GM10266 (cell line): ENCODE data around the gene PDZD7.

Source experiments
- DNase-seq: peaks from one replicate; pipeline ENCODE4 v3.0.0; 2012; ENCODE audit errors: extremely low spot score
- TF ChIP-seq, protein P1 (sequence below): IDR thresholded peaks from 2 replicates; pipeline ENCODE4 v1.5.1; 2012; ENCODE audit warnings: mild to moderate bottlenecking, low read depth; ENCODE audit not compliant: control insufficient read depth, insufficient read depth; ENCODE audit errors: missing control alignments

Gene PDZD7

DNA sequence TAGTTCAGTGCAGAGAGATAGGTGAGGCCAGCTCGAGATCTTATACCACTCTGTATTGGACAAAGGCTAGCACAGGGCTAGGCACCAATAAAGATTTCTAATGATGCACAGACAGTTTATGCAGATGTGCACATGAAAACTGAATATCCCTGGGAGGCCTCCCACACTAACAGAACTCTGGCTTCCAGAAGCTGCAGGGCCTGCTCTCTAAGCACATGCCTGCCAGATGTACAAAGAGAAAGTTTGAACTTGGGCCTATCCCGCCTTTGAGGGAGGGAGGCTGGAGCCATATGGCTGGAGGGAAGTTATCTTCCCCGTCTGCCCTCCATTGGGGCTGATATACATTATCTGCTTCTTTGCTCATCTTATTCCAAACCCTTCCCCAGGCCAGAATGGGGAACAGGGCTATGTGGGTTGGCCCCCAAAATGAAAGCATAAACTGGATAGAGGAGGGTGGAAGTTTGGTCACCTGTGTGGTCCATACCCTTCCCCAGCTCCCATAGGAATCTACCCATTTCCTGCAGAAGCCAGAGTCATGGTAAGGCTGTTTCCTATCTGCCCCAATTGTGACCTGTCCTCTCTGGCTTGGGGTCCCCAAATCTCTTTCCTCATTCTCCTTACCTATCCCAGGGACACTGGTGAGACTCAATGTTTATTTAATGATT lies 34.7 kb upstream of the PDZD7 start:
- DNase-seq, result no peak
- TF ChIP-seq, protein P1, sequence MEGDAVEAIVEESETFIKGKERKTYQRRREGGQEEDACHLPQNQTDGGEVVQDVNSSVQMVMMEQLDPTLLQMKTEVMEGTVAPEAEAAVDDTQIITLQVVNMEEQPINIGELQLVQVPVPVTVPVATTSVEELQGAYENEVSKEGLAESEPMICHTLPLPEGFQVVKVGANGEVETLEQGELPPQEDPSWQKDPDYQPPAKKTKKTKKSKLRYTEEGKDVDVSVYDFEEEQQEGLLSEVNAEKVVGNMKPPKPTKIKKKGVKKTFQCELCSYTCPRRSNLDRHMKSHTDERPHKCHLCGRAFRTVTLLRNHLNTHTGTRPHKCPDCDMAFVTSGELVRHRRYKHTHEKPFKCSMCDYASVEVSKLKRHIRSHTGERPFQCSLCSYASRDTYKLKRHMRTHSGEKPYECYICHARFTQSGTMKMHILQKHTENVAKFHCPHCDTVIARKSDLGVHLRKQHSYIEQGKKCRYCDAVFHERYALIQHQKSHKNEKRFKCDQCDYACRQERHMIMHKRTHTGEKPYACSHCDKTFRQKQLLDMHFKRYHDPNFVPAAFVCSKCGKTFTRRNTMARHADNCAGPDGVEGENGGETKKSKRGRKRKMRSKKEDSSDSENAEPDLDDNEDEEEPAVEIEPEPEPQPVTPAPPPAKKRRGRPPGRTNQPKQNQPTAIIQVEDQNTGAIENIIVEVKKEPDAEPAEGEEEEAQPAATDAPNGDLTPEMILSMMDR, result no peak

DNA sequence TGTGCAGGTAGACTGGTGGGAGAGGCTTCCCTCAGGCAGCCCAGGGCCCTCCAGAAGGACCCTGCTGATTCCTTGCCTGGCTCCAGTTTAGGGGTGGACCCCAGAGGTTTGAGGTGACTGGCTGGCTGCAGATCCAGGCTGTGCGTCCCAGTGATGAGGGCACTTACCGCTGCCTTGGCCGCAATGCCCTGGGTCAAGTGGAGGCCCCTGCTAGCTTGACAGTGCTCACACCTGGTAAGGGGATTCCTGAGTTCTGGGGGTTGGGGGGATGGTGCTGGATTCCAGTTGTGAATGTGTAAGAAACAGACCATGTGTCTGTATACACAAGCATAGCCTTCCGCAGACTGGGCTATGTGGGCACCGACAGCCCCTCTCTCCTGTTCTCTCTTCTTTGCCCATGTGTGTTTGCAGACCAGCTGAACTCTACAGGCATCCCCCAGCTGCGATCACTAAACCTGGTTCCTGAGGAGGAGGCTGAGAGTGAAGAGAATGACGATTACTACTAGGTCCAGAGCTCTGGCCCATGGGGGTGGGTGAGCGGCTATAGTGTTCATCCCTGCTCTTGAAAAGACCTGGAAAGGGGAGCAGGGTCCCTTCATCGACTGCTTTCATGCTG lies 33.6 kb upstream of the PDZD7 start:
- TF ChIP-seq, protein P1, result no peak

DNA sequence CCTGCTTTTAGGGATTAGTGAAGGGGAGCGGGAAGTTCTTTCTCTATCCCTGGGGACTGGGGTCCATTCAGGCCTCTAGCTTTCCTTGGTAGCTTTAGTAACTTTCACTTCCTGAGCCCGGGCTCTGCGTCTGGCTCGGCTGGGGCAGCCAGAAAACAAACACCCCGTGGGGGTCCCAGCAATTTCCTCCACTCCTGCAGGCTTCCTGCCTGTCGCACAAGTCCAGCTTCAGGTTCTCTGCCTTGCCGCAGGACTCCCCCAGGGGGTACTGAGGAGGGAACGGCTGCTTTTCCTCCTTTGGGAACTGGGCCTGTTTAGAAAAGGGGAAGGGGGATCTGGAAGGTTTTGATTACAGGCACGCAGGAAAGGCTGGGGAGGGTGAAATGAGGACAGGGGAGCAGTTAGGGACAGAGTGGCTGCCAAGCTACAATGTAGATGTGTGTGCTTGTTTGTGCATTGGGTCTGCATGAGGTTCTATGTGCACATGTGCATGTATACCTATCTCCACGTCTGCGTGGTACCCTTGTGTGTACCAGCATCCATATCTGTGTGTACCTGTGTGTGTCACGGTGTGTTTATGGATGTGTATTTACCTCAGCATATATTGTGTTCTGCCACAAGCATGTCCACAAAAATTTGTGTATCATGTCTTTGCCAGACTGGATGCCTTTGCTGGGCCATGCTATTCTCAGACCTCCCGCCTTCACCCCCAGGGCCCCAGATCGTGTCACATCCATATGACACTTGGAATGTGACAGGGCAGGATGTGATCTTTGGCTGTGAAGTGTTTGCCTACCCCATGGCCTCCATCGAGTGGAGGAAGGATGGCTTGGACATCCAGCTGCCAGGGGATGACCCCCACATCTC lies 32.9 kb upstream of the PDZD7 start:
- DNase-seq, result no peak
- TF ChIP-seq, protein P1, result no peak

More for the DNA sequence above, 33.6 kb upstream of the PDZD7 start:
- no peak for DNase-seq

DNA sequence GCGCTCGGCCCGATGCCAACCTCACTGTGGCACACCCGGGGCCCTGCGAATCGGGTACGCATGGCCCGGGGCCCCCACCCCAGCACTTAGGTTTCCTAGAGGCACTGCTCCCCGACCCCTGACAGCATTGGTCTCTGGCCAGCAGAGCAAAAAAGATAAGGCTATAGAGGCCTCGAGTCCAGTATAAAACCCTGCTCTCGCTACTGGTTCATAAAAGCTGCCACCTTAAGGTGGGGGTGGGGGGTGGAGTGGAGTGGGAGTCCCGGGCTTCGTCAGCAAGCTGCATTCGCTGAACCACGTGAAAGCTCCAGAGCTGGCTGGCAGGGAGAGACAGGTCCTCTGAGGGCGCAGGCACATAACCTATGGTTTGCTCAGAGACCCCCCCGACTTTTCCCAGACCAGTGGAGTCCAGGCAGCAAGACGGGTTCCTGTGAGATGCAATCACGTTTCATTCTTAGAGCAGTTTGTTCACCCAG lies 32.2 kb upstream of the PDZD7 start:
- no peak for DNase-seq
- TF ChIP-seq, protein P1, result no peak

DNA sequence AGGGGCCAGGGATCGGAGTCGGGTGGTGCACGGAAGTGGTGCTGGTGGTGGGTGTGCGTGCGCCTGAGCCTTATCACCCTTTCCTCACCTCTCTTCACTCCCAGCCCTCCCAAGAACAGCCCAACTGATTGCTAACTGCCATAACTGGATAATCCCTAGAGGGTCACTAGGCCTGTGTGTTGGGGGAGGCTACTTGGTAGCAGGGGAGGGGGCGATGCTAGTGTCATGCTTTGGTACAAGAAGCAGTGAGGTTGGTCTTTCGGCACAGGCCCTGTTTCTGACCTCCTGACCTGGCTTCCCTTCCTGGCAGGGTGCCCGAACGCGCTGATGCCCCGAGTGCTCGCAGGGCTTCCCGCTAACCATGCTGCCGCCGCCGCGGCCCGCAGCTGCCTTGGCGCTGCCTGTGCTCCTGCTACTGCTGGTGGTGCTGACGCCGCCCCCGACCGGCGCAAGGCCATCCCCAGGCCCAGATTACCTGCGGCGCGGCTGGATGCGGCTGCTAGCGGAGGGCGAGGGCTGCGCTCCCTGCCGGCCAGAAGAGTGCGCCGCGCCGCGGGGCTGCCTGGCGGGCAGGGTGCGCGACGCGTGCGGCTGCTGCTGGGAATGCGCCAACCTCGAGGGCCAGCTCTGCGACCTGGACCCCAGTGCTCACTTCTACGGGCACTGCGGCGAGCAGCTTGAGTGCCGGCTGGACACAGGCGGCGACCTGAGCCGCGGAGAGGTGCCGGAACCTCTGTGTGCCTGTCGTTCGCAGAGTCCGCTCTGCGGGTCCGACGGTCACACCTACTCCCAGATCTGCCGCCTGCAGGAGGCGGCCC lies 31.5 kb upstream of the PDZD7 start:
- DNase-seq, result peak; percentile 76
- TF ChIP-seq, protein P1, result peak; percentile 86

DNA sequence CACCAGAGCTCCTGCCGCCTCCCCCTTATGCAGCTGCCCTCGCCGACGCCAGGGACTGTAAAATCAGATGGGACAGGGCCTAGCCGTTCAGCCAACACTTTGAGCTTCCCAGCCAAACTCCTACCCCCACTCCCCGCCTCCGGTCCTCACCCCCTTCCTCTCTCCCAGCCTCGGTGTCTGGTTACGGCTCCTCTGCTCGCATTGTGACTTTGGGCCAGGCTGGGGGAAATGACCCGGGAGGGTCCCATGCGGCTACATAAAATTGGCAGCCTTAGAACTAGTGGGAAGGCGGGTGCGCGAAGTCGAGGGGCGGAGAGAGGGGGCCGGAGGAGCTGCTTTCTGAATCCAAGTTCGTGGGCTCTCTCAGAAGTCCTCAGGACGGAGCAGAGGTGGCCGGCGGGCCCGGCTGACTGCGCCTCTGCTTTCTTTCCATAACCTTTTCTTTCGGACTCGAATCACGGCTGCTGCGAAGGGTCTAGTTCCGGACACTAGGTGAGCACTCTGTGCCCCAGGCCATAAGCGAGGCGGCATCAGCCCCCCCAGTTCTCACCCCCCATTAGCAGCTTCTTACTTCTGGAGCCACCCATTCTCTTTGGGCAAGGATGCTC lies 30.8 kb upstream of the PDZD7 start, which contains the start of gene KAZALD1:
KAZALD1 (plus strand) TSS at position 366 of the 608 bp plus-strand sequence. CDS start 604 bp downstream, outside the sequence.
- DNase-seq, result no peak
- TF ChIP-seq, protein P1, result no peak
